GM23338 (cell line): Measurements from ENCODE around the gene TRIM61. TPM values are rescaled to one million over a fixed set of nuclear protein-coding genes. Genes with fewer than 3 reads are reported as not detected.
"Not testable (repeated sequence)": the region's sequence is repeated elsewhere in the genome, so short reads cannot be mapped to it uniquely, and the experiment has no call there.

Source experiments
- ATAC-seq: fragments of 200-7000 bp; cut with Tn5 transposase; 3 replicates; pipeline ENCODE4 v1.9.1; 2020
- DNase-seq: peaks from one replicate; pipeline ENCODE4 v3.0.0-alpha.2; 2015; ENCODE audit warnings: low spot score
- H2AFZ ChIP-seq: fragments of 200-600 bp; sonication (generic); 2 replicates; pipeline ENCODE4 v1.8.0; 2016; ENCODE audit warnings: antibody characterized with exemption, mild to moderate bottlenecking, moderate library complexity
- H3F3A ChIP-seq: fragments of 200-600 bp; sonication (generic); replicated peaks from 2 replicates; pipeline ENCODE4 v1.8.0; 2017; ENCODE audit warnings: antibody characterized with exemption, mixed run types, low read depth
- H3K27ac ChIP-seq: fragments of 200-600 bp; sonication (generic); 2 replicates; pipeline ENCODE4 v1.6.1; 2016; ENCODE audit warnings: low read depth
- H3K27me3 ChIP-seq: fragments of 200-600 bp; sonication (generic); 2 replicates; pipeline ENCODE4 v1.8.0; 2016; ENCODE audit warnings: mild to moderate bottlenecking, mixed run types, moderate library complexity; ENCODE audit not compliant: insufficient read depth
- H3K36me3 ChIP-seq: fragments of 200-600 bp; sonication (generic); 2 replicates; pipeline ENCODE4 v1.8.0; 2016; ENCODE audit warnings: mild to moderate bottlenecking; ENCODE audit not compliant: insufficient read depth
- H3K4me1 ChIP-seq: fragments of 200-600 bp; sonication (generic); 2 replicates; pipeline ENCODE4 v1.8.0; 2016; ENCODE audit warnings: mild to moderate bottlenecking, moderate library complexity; ENCODE audit not compliant: insufficient read depth
- H3K4me2 ChIP-seq: fragments of 200-600 bp; sonication (generic); 2 replicates; pipeline ENCODE4 v1.7.1; 2017; ENCODE audit warnings: mixed run types
- H3K4me3 ChIP-seq: fragments of 200-600 bp; sonication (generic); 2 replicates; pipeline ENCODE4 v1.6.1; 2016; ENCODE audit warnings: mixed run types
- H3K79me2 ChIP-seq: fragments of 200-600 bp; sonication (generic); replicated peaks from 2 replicates; pipeline ENCODE4 v1.8.0; 2017; ENCODE audit warnings: mild to moderate bottlenecking; ENCODE audit not compliant: insufficient read depth
- H3K9me2 ChIP-seq: fragments of 200-600 bp; sonication (generic); 2 replicates; pipeline ENCODE4 v1.8.0; 2017; ENCODE audit not compliant: insufficient read depth
- H4K20me1 ChIP-seq: fragments of 200-600 bp; sonication (generic); replicated peaks from 2 replicates; pipeline ENCODE4 v1.8.0; 2017; ENCODE audit warnings: mild to moderate bottlenecking; ENCODE audit not compliant: insufficient read depth
- H3K27ac Mint-ChIP-seq: 2 replicates; pipeline ENCODE4 v1.8.0; 2020; ENCODE audit warnings: inconsistent platforms, mild to moderate bottlenecking, moderate library complexity, mixed read lengths
- H3K27me3 Mint-ChIP-seq: 3 replicates; pipeline ENCODE4 v1.8.0; 2022; ENCODE audit warnings: low read depth, mild to moderate bottlenecking, moderate library complexity, mixed read lengths, inconsistent platforms; ENCODE audit not compliant: insufficient read depth, poor library complexity
- H3K36me3 Mint-ChIP-seq: 3 replicates; pipeline ENCODE4 v1.8.0; 2021; ENCODE audit warnings: low read depth, mild to moderate bottlenecking, inconsistent platforms, moderate library complexity, mixed read lengths
- H3K4me1 Mint-ChIP-seq: 3 replicates; pipeline ENCODE4 v1.8.0; 2020; ENCODE audit warnings: mild to moderate bottlenecking, inconsistent platforms, mixed read lengths
- H3K4me3 Mint-ChIP-seq: 3 replicates; pipeline ENCODE4 v1.8.0; 2021; ENCODE audit warnings: moderate library complexity, mild to moderate bottlenecking, inconsistent platforms, mixed read lengths
- H3K9me3 Mint-ChIP-seq: 3 replicates; pipeline ENCODE4 v1.8.0; 2020; ENCODE audit warnings: moderate library complexity, mild to moderate bottlenecking, inconsistent platforms, mixed read lengths
- CTCF ChIP-seq, 2 experiments: fragments of 200-600 bp in 1 of 2; sonication (generic) in 1 of 2; conservative IDR thresholded peaks; 2 replicates each; pipeline versions ENCODE4 v1.5.1 to v1.6.1; 2016 to 2017; ENCODE audit warnings: antibody characterized with exemption in 2 of 2, low read depth in 2 of 2, mild to moderate bottlenecking in 2 of 2, moderate library complexity in 1 of 2
- POLR2AphosphoS5 ChIP-seq: IDR thresholded peaks from 2 replicates; pipeline ENCODE4 v1.6.1; 2016; ENCODE audit warnings: antibody characterized with exemption, low read depth
- STAT1 ChIP-seq: IDR thresholded peaks from one replicate; pipeline ENCODE4 v1.6.1; 2016; ENCODE audit warnings: antibody characterized with exemption; ENCODE audit not compliant: unreplicated experiment
- polyA plus RNA-seq: library from polyadenylated mRNA; unstranded; fragments of >200 nt; fragmentation: Nextera tagmentation; extraction: Ambion mirVana; gene quantifications from 2 replicates; pipeline ENCODE4 v1.2.1, GENCODE V29; 2016
- total RNA-seq: library from RNA; depleted of rRNA; stranded (reverse); fragments of >200 nt; shearing (Covaris generic); gene quantifications from 2 replicates; pipeline ENCODE4 v1.2.3, GENCODE V29; 2014

The TRIM61 gene
- total and polyA plus RNA-seq, 2 experiments from 2014 or later = 0.38 TPM; not detected in 1

DNA sequence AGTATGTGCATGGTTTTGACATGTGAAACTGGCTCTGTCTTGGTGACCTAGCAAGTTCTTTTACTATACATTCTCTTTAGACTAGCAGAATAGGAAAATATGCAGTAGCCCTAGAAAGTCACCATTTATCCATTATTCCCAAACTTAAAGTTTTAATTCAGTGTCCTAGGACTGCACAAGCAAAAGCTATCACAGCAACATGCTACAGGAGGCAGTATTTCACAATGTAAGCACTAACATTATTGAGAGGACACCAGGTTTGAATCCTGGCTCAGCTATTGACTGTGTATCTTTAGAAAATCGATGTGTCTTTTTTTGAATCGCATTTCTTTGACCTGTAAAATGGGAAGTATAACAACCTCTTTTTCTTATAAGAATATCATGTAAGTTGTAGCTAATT lies 5.5 kb downstream of the TRIM61 start:
- H3K36me3 ChIP-seq, H4K20me1 ChIP-seq, H2AFZ ChIP-seq, H3K9me2 ChIP-seq, H3K27ac Mint-ChIP-seq, H3K27ac ChIP-seq, H3K4me3 Mint-ChIP-seq, H3K4me1 Mint-ChIP-seq, H3K4me2 ChIP-seq, H3K79me2 ChIP-seq, H3K27me3 Mint-ChIP-seq, H3K4me3 ChIP-seq, H3K4me1 ChIP-seq, H3F3A ChIP-seq, H3K27me3 ChIP-seq, H3K9me3 Mint-ChIP-seq: not testable (repeated sequence)
- peak; percentile 53; the same call in 2 of the 3 replicates for ATAC-seq
- peaks cover 12% of the 10 kb centered on the region; the same call in 2 of the 3 replicates for H3K36me3 Mint-ChIP-seq
- peak; percentile 22 for DNase-seq
- TF ChIP-seq CTCF (conservative IDR thresholded peaks at IDR 0.05; ENCODE audit: low read depth in 2 of 2) = peak; percentile 61 to 63

- H3K79me2 ChIP-seq = no peaks in the 10 kb centered on the region; the same call in 1 of the 2 replicates
- peaks cover 5% of the 10 kb centered on the region; the same call in 1 of the 3 replicates for H3K36me3 Mint-ChIP-seq
- H3K4me2 ChIP-seq = no peak overlapping the region
- H3K4me3 Mint-ChIP-seq = no peak overlapping the region
- H3K9me2 ChIP-seq = 0 out of 2 replicates have a peak, but pooled peaks cover 4% of the 10 kb centered on the region
- TF ChIP-seq STAT1 (no peak), CTCF (conservative IDR thresholded peaks at IDR 0.05; ENCODE audit: low read depth in 2 of 2) (no peak), POLR2AphosphoS5 (no peak)
- no peaks in the 10 kb centered on the region for H3K36me3 ChIP-seq
- peaks cover 14% of the 10 kb centered on the region for H3K4me1 Mint-ChIP-seq
- peaks cover 5% of the 10 kb centered on the region; the same call in 2 of the 3 replicates for H3K9me3 Mint-ChIP-seq
- no peak overlapping the region for H3K27ac ChIP-seq
- no peak for ATAC-seq
- H3K27me3 Mint-ChIP-seq = peaks cover 7% of the 10 kb centered on the region
- no peaks in the 10 kb centered on the region for H3K4me1 ChIP-seq
- H2AFZ ChIP-seq = no peak overlapping the region
- DNase-seq = no peak
- no peak overlapping the region for H3K4me3 ChIP-seq
- H3K27ac Mint-ChIP-seq = no peak overlapping the region
- H3K27me3 ChIP-seq = no peaks in the 10 kb centered on the region
- no peaks in the 10 kb centered on the region; the same call in 1 of the 2 replicates for H3F3A ChIP-seq
- no peaks in the 10 kb centered on the region for H4K20me1 ChIP-seq
Observed at GRCh38 chr4:164959896-164960295, 17.6 kb downstream of the TRIM61 start.

- not testable (repeated sequence) for H3K9me2 ChIP-seq, H3K27me3 ChIP-seq, H3K4me3 Mint-ChIP-seq, DNase-seq, H4K20me1 ChIP-seq, H3K36me3 ChIP-seq, ATAC-seq, H3K27ac ChIP-seq, H3K27ac Mint-ChIP-seq, H3K36me3 Mint-ChIP-seq, H3K27me3 Mint-ChIP-seq, H2AFZ ChIP-seq, H3K79me2 ChIP-seq, H3K4me1 ChIP-seq, H3K4me2 ChIP-seq, H3K9me3 Mint-ChIP-seq, H3K4me3 ChIP-seq, H3F3A ChIP-seq
- H3K4me1 Mint-ChIP-seq = peaks cover 14% of the 10 kb centered on the region
Observed at GRCh38 chr4:164959421-164959820, 18.0 kb downstream of the TRIM61 start.
